SK-N-SH treated with all-trans-retinoic acid at 6 μM for 48 hours (cell line): ENCODE results near the gene CORO1C.

Experiments
- ATAC-seq: fragments of 200-7000 bp; cut with Tn5 transposase; 3 replicates; pipeline ENCODE4 v1.9.1; 2020; ENCODE audit warnings: mild to moderate bottlenecking, moderate library complexity
- ARNTL ChIP-seq: fragments of 450-650 bp; formaldehyde crosslinking; IDR thresholded peaks from 2 replicates; pipeline ENCODE4 v1.5.0; 2020; ENCODE audit warnings: low read depth, mild to moderate bottlenecking, moderate library complexity, borderline replicate concordance
- BACH2 ChIP-seq: fragments of 250-450 bp; sonication (Bioruptor Pico); IDR thresholded peaks from 2 replicates; pipeline ENCODE4 v1.9.0; 2021; ENCODE audit warnings: mild to moderate bottlenecking, borderline replicate concordance
- ESRRG ChIP-seq: fragments of 250-450 bp; sonication (Bioruptor Pico); IDR thresholded peaks from 2 replicates; pipeline ENCODE4 v1.6.1; 2021; ENCODE audit warnings: mild to moderate bottlenecking
- GLIS3 ChIP-seq: fragments of 250-450 bp; sonication (Bioruptor Pico); IDR thresholded peaks from 2 replicates; pipeline ENCODE4 v1.5.0; 2020; ENCODE audit warnings: mild to moderate bottlenecking, moderate library complexity
- ISL1 ChIP-seq: fragments of 250-450 bp; sonication (Bioruptor Pico); IDR thresholded peaks from 2 replicates; pipeline ENCODE4 v2.1.2; 2022; ENCODE audit warnings: mild to moderate bottlenecking, moderate library complexity
- OSR1 ChIP-seq: fragments of 250-450 bp; sonication (Bioruptor Pico); IDR thresholded peaks from 2 replicates; pipeline ENCODE4 v1.8.0; 2022; ENCODE audit warnings: moderate library complexity, mild to moderate bottlenecking, inconsistent platforms
- PPARA ChIP-seq: fragments of 250-450 bp; sonication (Bioruptor Pico); IDR thresholded peaks from 2 replicates; pipeline ENCODE4 v1.5.0; 2020; ENCODE audit warnings: mild to moderate bottlenecking, borderline replicate concordance
- RARB ChIP-seq: fragments of 250-450 bp; sonication (Bioruptor Pico); IDR thresholded peaks from 2 replicates; pipeline ENCODE4 v1.8.0; 2021; ENCODE audit warnings: mild to moderate bottlenecking, moderate library complexity
- SNAI2 ChIP-seq: fragments of 250-450 bp; sonication (Bioruptor Pico); IDR thresholded peaks from 2 replicates; pipeline ENCODE4 v1.5.0; 2020; ENCODE audit warnings: mild to moderate bottlenecking, moderate library complexity
- TCF4 ChIP-seq: fragments of 250-450 bp; sonication (Bioruptor Pico); IDR thresholded peaks from 2 replicates; pipeline ENCODE4 v1.8.0; 2021; ENCODE audit warnings: mild to moderate bottlenecking, moderate library complexity, borderline replicate concordance
- TOX ChIP-seq: fragments of 250-450 bp; sonication (Bioruptor Pico); IDR thresholded peaks from 2 replicates; pipeline ENCODE4 v1.8.0; 2021; ENCODE audit warnings: mild to moderate bottlenecking, moderate library complexity, borderline replicate concordance
- ZC3H10 ChIP-seq: fragments of 250-450 bp; sonication (Bioruptor Pico); IDR thresholded peaks from 2 replicates; pipeline ENCODE4 v1.5.1; 2021; ENCODE audit warnings: mild to moderate bottlenecking, moderate library complexity
- ZFP30 ChIP-seq: fragments of 450-650 bp; formaldehyde crosslinking; IDR thresholded peaks from 2 replicates; pipeline ENCODE4 v1.5.0; 2022; ENCODE audit warnings: mild to moderate bottlenecking, moderate library complexity
- ZNF565 ChIP-seq: fragments of 450-650 bp; formaldehyde crosslinking; conservative IDR thresholded peaks from 2 replicates; pipeline ENCODE4 v1.5.0; 2020; ENCODE audit warnings: low read depth, mild to moderate bottlenecking, moderate library complexity
- ZNF70 ChIP-seq: fragments of 450-650 bp; formaldehyde crosslinking; IDR thresholded peaks from 2 replicates; pipeline ENCODE4 v1.5.0; 2020; ENCODE audit warnings: mild to moderate bottlenecking, moderate library complexity
- ZNF8 ChIP-seq: fragments of 450-650 bp; formaldehyde crosslinking; IDR thresholded peaks from 2 replicates; pipeline ENCODE4 v1.5.0; 2020; ENCODE audit warnings: mild to moderate bottlenecking, moderate library complexity
- TF ChIP-seq, protein P1 (sequence below): fragments of 250-450 bp; sonication (Bioruptor Pico); IDR thresholded peaks from 2 replicates; pipeline ENCODE4 v1.5.0; 2020; ENCODE audit warnings: mild to moderate bottlenecking, moderate library complexity
- TF ChIP-seq, protein P2 (sequence below): fragments of 250-450 bp; sonication (Bioruptor Pico); IDR thresholded peaks from 2 replicates; pipeline ENCODE4 v1.8.0; 2021; ENCODE audit warnings: low read depth, mild to moderate bottlenecking, moderate library complexity, borderline replicate concordance
- TF ChIP-seq, protein P3 (sequence below): fragments of 250-450 bp; sonication (Bioruptor Pico); IDR thresholded peaks from 2 replicates; pipeline ENCODE4 v1.5.1; 2021; ENCODE audit warnings: mild to moderate bottlenecking, moderate library complexity
- TF ChIP-seq, protein P4 (sequence below): fragments of 250-450 bp; sonication (Bioruptor Pico); IDR thresholded peaks from 2 replicates; pipeline ENCODE4 v1.5.1; 2020; ENCODE audit warnings: low read depth, mild to moderate bottlenecking, moderate library complexity

The CORO1C gene

DNA sequence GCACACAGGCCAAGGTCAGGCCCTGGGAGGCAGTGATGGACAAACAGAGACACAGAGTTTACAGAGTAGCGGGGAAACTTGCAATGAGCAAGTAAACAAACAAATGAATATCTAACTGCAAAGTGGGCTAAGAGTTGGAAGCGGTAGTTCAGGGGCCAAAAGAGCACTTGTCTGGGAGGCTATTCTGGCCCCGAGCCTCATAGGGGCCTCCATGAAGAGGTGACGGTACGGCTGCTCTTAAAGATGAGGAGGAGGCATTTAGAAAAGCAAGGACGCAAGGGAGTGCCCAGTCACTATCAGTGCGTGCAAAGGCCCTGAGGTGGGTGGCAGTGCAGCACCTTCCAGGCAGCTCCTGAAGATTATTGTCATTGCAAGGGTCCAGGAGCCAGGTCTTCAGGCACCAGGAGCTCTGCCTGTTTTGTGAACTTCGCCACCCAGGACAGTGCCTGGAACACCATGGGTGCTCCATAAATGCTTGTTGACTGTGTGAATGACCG, 129.1 kb downstream of the CORO1C start:
- no peak for TF ChIP-seq RARB (CRISPR knock-in tag)
- no peak for TF ChIP-seq ZNF8 (CRISPR knock-in tag)
- TF ChIP-seq GLIS3: no peak
- no peak for TF ChIP-seq PPARA (CRISPR knock-in tag)
- TF ChIP-seq ZFP30 (CRISPR knock-in tag): no peak
- TF ChIP-seq ESRRG (CRISPR knock-in tag): no peak
- no peak for TF ChIP-seq ZNF565 (CRISPR knock-in tag)
- TF ChIP-seq BACH2 (CRISPR knock-in tag): no peak
- no peak for TF ChIP-seq ZC3H10
- no peak for TF ChIP-seq ZNF70
- TF ChIP-seq, protein P1, sequence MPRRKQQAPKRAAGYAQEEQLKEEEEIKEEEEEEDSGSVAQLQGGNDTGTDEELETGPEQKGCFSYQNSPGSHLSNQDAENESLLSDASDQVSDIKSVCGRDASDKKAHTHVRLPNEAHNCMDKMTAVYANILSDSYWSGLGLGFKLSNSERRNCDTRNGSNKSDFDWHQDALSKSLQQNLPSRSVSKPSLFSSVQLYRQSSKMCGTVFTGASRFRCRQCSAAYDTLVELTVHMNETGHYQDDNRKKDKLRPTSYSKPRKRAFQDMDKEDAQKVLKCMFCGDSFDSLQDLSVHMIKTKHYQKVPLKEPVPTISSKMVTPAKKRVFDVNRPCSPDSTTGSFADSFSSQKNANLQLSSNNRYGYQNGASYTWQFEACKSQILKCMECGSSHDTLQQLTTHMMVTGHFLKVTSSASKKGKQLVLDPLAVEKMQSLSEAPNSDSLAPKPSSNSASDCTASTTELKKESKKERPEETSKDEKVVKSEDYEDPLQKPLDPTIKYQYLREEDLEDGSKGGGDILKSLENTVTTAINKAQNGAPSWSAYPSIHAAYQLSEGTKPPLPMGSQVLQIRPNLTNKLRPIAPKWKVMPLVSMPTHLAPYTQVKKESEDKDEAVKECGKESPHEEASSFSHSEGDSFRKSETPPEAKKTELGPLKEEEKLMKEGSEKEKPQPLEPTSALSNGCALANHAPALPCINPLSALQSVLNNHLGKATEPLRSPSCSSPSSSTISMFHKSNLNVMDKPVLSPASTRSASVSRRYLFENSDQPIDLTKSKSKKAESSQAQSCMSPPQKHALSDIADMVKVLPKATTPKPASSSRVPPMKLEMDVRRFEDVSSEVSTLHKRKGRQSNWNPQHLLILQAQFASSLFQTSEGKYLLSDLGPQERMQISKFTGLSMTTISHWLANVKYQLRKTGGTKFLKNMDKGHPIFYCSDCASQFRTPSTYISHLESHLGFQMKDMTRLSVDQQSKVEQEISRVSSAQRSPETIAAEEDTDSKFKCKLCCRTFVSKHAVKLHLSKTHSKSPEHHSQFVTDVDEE (CRISPR knock-in tag): no peak
- no peak for TF ChIP-seq OSR1 (CRISPR knock-in tag)
- no peak for ATAC-seq

DNA sequence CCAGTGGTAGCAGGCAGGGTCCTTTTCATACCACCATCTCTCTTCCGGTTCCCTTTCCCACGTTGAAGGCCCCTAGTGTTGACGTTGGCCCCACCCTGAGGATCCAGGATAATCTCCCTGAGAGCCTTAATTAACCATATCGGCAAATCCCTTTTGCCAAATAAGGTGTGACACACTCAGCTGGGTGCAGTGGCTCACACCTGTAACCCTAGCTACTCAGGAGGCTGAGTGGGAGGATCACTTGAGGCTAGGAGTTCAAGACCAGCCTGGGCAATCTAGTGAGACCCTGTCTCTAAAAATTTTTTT, 130.7 kb downstream of the CORO1C start:
- no peak for TF ChIP-seq SNAI2
- no peak for TF ChIP-seq TOX (CRISPR knock-in tag)
- TF ChIP-seq ESRRG (CRISPR knock-in tag): no peak
- no peak for TF ChIP-seq GLIS3
- TF ChIP-seq, protein P2, sequence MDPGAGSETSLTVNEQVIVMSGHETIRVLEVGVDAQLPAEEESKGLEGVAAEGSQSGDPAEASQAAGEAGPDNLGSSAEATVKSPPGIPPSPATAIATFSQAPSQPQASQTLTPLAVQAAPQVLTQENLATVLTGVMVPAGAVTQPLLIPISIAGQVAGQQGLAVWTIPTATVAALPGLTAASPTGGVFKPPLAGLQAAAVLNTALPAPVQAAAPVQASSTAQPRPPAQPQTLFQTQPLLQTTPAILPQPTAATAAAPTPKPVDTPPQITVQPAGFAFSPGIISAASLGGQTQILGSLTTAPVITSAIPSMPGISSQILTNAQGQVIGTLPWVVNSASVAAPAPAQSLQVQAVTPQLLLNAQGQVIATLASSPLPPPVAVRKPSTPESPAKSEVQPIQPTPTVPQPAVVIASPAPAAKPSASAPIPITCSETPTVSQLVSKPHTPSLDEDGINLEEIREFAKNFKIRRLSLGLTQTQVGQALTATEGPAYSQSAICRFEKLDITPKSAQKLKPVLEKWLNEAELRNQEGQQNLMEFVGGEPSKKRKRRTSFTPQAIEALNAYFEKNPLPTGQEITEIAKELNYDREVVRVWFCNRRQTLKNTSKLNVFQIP (CRISPR knock-in tag): no peak
- ATAC-seq: no peak

DNA sequence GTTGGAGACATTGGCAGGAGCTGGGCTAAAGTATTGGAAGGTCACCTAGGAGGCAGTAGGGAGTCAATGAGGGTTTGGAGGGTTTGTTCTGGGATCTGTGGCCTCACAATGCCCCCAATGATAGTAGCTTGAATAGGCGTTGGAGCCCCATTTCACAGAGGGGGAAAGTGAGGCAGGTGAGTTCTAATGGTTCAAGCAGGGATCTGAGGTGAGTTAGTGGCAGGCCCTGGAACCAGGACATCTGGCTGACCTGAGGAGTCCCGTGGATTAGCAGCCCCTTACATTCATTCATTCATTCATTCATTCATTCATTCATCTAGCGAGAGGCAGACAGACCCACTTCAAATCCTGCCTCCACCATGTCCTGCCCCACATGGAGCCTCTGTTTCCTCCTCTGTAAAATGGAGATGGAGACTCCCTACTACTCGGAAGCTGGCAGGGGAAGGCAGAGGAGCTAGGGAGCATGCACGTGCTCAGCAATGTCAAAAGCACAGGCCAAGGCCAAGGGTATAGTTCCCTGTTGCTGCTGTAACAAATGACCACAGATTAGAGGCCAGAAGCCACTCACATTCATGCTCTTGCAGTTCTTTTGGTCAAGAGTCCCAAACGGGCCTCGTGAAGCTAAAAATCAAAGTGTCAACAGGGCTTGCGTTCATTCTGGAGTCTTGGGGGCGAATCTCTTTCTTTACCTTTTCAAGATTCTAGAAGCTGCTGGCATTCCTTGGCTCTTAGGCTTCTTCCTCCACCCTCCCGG, 131.2 kb downstream of the CORO1C start:
- ATAC-seq: no peak
- no peak for TF ChIP-seq ESRRG (CRISPR knock-in tag)
- TF ChIP-seq, protein P3, sequence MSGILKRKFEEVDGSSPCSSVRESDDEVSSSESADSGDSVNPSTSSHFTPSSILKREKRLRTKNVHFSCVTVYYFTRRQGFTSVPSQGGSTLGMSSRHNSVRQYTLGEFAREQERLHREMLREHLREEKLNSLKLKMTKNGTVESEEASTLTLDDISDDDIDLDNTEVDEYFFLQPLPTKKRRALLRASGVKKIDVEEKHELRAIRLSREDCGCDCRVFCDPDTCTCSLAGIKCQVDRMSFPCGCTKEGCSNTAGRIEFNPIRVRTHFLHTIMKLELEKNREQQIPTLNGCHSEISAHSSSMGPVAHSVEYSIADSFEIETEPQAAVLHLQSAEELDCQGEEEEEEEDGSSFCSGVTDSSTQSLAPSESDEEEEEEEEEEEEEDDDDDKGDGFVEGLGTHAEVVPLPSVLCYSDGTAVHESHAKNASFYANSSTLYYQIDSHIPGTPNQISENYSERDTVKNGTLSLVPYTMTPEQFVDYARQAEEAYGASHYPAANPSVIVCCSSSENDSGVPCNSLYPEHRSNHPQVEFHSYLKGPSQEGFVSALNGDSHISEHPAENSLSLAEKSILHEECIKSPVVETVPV: no peak
- TF ChIP-seq ZNF565 (CRISPR knock-in tag): no peak
- TF ChIP-seq ZNF70: no peak
- no peak for TF ChIP-seq ISL1 (CRISPR knock-in tag)
- no peak for TF ChIP-seq TCF4

DNA sequence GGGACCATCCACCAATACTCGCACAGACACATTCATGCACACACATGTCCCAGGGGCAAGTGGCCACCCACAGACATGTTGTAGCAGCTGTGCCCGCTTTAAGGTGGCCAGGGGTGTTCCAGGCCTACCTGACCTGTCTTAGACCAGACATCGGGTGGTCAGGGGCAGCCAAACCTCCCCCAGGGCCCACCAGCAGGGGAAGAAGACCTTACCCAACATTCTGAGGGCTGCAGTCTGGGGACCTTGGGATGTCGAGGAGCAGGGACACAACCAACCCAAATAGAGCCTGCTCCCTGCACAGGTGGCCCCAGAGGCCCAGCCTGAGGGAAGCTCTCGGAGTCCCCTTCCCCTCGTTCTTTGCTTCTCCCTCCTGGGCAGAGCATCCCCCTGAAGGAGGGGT, 131.8 kb downstream of the CORO1C start:
- no peak for ATAC-seq
- TF ChIP-seq TOX (CRISPR knock-in tag): no peak
- no peak for TF ChIP-seq ARNTL
- TF ChIP-seq, protein P2 (CRISPR knock-in tag): no peak
- TF ChIP-seq RARB (CRISPR knock-in tag): no peak
- no peak for TF ChIP-seq ISL1 (CRISPR knock-in tag)
- TF ChIP-seq, protein P4, sequence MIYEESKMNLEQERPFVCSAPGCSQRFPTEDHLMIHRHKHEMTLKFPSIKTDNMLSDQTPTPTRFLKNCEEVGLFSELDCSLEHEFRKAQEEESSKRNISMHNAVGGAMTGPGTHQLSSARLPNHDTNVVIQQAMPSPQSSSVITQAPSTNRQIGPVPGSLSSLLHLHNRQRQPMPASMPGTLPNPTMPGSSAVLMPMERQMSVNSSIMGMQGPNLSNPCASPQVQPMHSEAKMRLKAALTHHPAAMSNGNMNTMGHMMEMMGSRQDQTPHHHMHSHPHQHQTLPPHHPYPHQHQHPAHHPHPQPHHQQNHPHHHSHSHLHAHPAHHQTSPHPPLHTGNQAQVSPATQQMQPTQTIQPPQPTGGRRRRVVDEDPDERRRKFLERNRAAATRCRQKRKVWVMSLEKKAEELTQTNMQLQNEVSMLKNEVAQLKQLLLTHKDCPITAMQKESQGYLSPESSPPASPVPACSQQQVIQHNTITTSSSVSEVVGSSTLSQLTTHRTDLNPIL (CRISPR knock-in tag): no peak
- TF ChIP-seq ZC3H10: no peak
